GM12878 (cell line): Measurements from ENCODE around the gene SMARCA4. TPM values are rescaled to one million over a fixed set of nuclear protein-coding genes. Genes with fewer than 3 reads are reported as not detected.

Experiments
- ATAC-seq: fragments of 200-7000 bp; cut with Tn5 transposase; 3 replicates; pipeline ENCODE4 v1.9.1; 2020; ENCODE audit warnings: mild to moderate bottlenecking, moderate library complexity
- BruUV-seq: library from RNA; stranded (reverse); fragments of 400-500 nt; replicated peaks from 2 replicates; lab custom pipeline; 2021; lab: Mats Ljungman, UMichigan
- CTCF ChIA-PET: fragments of 300-600 bp; sonication (Branson Sonifier 250); formaldehyde crosslinking; extraction: SDS; loops from one replicate; lab custom pipeline; 2021; ENCODE audit warnings: inconsistent platforms; lab: Yijun Ruan, JAX
- POLR2A ChIA-PET: fragments of 350-600 bp; formaldehyde crosslinking; extraction: SDS; loops from one replicate; lab custom pipeline; 2021; ENCODE audit warnings: inconsistent platforms; lab: Charles Lee
- RAD21 ChIA-PET: fragments of 300-600 bp; sonication (Branson Sonifier 250); formaldehyde crosslinking; loops from one replicate; lab custom pipeline; 2023; ENCODE audit warnings: antibody characterized with exemption; ENCODE audit not compliant: unreplicated experiment; lab: Charles Lee
- SMC1A ChIA-PET: fragments of 300-600 bp; sonication (Branson Sonifier 250); formaldehyde crosslinking; loops from one replicate; lab custom pipeline; 2023; ENCODE audit not compliant: unreplicated experiment, uncharacterized antibody; lab: Charles Lee
- DNase-seq: peaks from one replicate; pipeline ENCODE4 v3.0.0-alpha.2; 2011; ENCODE audit warnings: low read depth, low spot score
- FAIRE-seq: peaks from 3 replicates; lab custom pipeline; 2011; peaks lifted over from hg19 to GRCh38; lab: Jason Lieb, UNC
- H2AFZ ChIP-seq: 2 replicates; pipeline ENCODE4 v1.6.0; 2011; ENCODE audit warnings: low read depth, low read length, control low read depth; ENCODE audit not compliant: control insufficient read depth
- H3K27ac ChIP-seq: 2 replicates; pipeline ENCODE4 v1.5.1; 2011; ENCODE audit warnings: control low read depth; ENCODE audit not compliant: control insufficient read depth, insufficient read depth
- H3K27me3 ChIP-seq, 2 experiments: replicated peaks in 1 of 2; 2 replicates each; pipeline versions ENCODE4 v1.6.0 to v1.6.1; 2011; ENCODE audit warnings: low read length in 1 of 2; ENCODE audit not compliant: control insufficient read depth in 2 of 2, insufficient read depth in 2 of 2
- H3K36me3 ChIP-seq, 2 experiments: 2 replicates each; pipeline ENCODE4 v1.5.1; 2011; ENCODE audit warnings: low read length in 1 of 2; ENCODE audit not compliant: control insufficient read depth in 2 of 2, insufficient read depth in 2 of 2
- H3K4me1 ChIP-seq: 2 replicates; pipeline ENCODE4 v1.6.1; 2011; ENCODE audit warnings: mild to moderate bottlenecking, low read length, moderate library complexity, mixed read lengths; ENCODE audit not compliant: control insufficient read depth, insufficient read depth
- H3K4me2 ChIP-seq: 2 replicates; pipeline ENCODE4 v1.6.0; 2011; ENCODE audit warnings: control low read depth; ENCODE audit not compliant: control insufficient read depth, insufficient read depth
- H3K4me3 ChIP-seq: fragments of 200-600 bp; sonication (generic); 2 replicates; pipeline ENCODE4 v1.5.1; 2016
- H3K79me2 ChIP-seq: 2 replicates; pipeline ENCODE4 v1.6.0; 2011; ENCODE audit warnings: low read length; ENCODE audit not compliant: control insufficient read depth, insufficient read depth
- H3K9ac ChIP-seq: 2 replicates; pipeline ENCODE4 v1.8.0; 2011; ENCODE audit warnings: low read length, control low read depth, mixed read lengths; ENCODE audit not compliant: control insufficient read depth, insufficient read depth
- H3K9me3 ChIP-seq: replicated peaks from 3 replicates; pipeline ENCODE4 v1.5.1; 2011; ENCODE audit warnings: mild to moderate bottlenecking, low read length; ENCODE audit not compliant: control insufficient read depth, insufficient read depth
- H4K20me1 ChIP-seq: 2 replicates; pipeline ENCODE4 v1.6.0; 2011; ENCODE audit not compliant: control insufficient read depth, insufficient read depth
- ATF2 ChIP-seq: IDR thresholded peaks from 2 replicates; pipeline ENCODE4 v1.6.1; 2012; ENCODE audit warnings: low read length, inconsistent platforms
- ATF7 ChIP-seq: fragments of 450-650 bp; IDR thresholded peaks from 2 replicates; pipeline ENCODE4 v1.6.1; 2016; ENCODE audit warnings: low read depth, mild to moderate bottlenecking
- BMI1 ChIP-seq: fragments of 450-650 bp; IDR thresholded peaks from 2 replicates; pipeline ENCODE4 v1.6.1; 2016; ENCODE audit warnings: mild to moderate bottlenecking, moderate library complexity, borderline replicate concordance
- CBFB ChIP-seq: IDR thresholded peaks from 2 replicates; pipeline ENCODE4 v1.6.1; 2016; ENCODE audit warnings: antibody characterized with exemption, low read depth
- CTCF ChIP-seq, 3 experiments: IDR thresholded peaks in 2 of 3; conservative IDR thresholded peaks in 1 of 3; 2 replicates each; pipeline ENCODE4 v1.5.1; 2011; ENCODE audit warnings: low read depth in 3 of 3, low read length in 3 of 3, mild to moderate bottlenecking in 3 of 3, control low read depth in 2 of 3, moderate library complexity in 2 of 3, inconsistent platforms in 1 of 3, mixed read lengths in 1 of 3; ENCODE audit not compliant: control insufficient read depth in 2 of 3, insufficient read depth in 1 of 3; ENCODE audit errors: extremely low read depth in 1 of 3
- EED ChIP-seq: sonication (generic); IDR thresholded peaks from 2 replicates; pipeline ENCODE4 v1.6.1; 2016; ENCODE audit warnings: antibody characterized with exemption, low read depth
- HSF1 ChIP-seq: fragments of 150-350 bp; IDR thresholded peaks from 2 replicates; pipeline ENCODE4 v1.6.1; 2014; ENCODE audit warnings: mild to moderate bottlenecking, low read depth, low read length
- MTA2 ChIP-seq: fragments of 450-650 bp; IDR thresholded peaks from 2 replicates; pipeline ENCODE4 v1.6.1; 2016; ENCODE audit warnings: low read depth, mild to moderate bottlenecking, moderate library complexity
- PBX3 ChIP-seq: IDR thresholded peaks from 2 replicates; pipeline ENCODE4 v1.6.1; 2011; ENCODE audit warnings: mild to moderate bottlenecking, low read depth, low read length, moderate library complexity; ENCODE audit not compliant: insufficient replicate concordance
- POLR2AphosphoS2 ChIP-seq: IDR thresholded peaks from 2 replicates; pipeline ENCODE4 v1.6.1; 2011; ENCODE audit warnings: low read depth, mild to moderate bottlenecking, low read length, improper control_type of control experiment, moderate library complexity
- ZNF274 ChIP-seq: IDR thresholded peaks from one replicate; pipeline ENCODE4 v1.8.0; 2011; ENCODE audit not compliant: insufficient read length, insufficient read depth
- ZNF592 ChIP-seq: fragments of 450-650 bp; IDR thresholded peaks from 2 replicates; pipeline ENCODE4 v1.6.1; 2017; ENCODE audit warnings: mild to moderate bottlenecking, moderate library complexity
- WGBS: methylation state at CpG from one replicate; pipeline ENCODE4 v1.1.6; 2016; ENCODE audit warnings: low lambda C conversion rate; ENCODE audit not compliant: insufficient replicate concordance, insufficient coverage; ENCODE audit errors: missing lambda C conversion rate; 5-methylcytosine and 5-hydroxymethylcytosine counted together
- in situ Hi-C: fragments of 300-500 bp; cut with MboI; formaldehyde crosslinking; loops from 9 replicates; pipeline ENCODE4 v1.14.3; 2018; ENCODE audit warnings: mixed read lengths
- intact Hi-C: fragments of 100-400 bp; cut with micrococcal nuclease; formaldehyde crosslinking; loops from one replicate; pipeline ENCODE4 v1.14.2; 2022; ENCODE audit not compliant: unreplicated experiment
- polyA plus RNA-seq, 11 experiments: library from polyadenylated mRNA; depleted of rRNA in 4 of 11; unstranded in 6 of 11; stranded (reverse) in 5 of 11; fragments of >200 nt; fragmentation: Nextera tagmentation in 4 of 11; fragmentation: Illumina TruSeq in 1 of 11; extraction: Ambion mirVana in 4 of 11; extraction: Trizol in 1 of 11; gene quantifications; 1 replicate in 1 of 11; 2 replicates in 10 of 11; pipeline versions ENCODE4 v1.2.1 to v1.2.3, GENCODE V29; 2011 to 2016; ENCODE audit warnings: inconsistent platforms in 2 of 11, missing spikeins in 2 of 11, low read depth in 1 of 11
- total RNA-seq, 4 experiments: library from RNA; depleted of rRNA in 3 of 4; stranded (reverse); fragments of >200 nt in 3 of 4; fragmentation: Illumina TruSeq in 1 of 4; extraction: Trizol in 1 of 4; gene quantifications; 2 replicates each; pipeline versions ENCODE4 v1.2.1 to v1.2.3, GENCODE V29; 2013 to 2021

SMARCA4 gene
- total and polyA plus RNA-seq, 10 of the 15 experiments (the other 5 are each of a cell fraction or from before 2014, with no cell fraction given): 22.4 to 175 (median 57.4) TPM

- ATAC-seq: no peak
- BruUV-seq: no TSS peak
- ChIA-PET CTCF (interaction anchor here (2.1 kb wide), 1 partner anchor 35 kb away, joined by 4 read pairs; no protein-coding TSS in a partner anchor), RAD21 (interaction anchor here (0.7 kb wide), 1 partner anchor 25 kb away, joined by 3 read pairs; no protein-coding TSS in a partner anchor), POLR2A (no interaction called here), SMC1A (interaction anchor here (0.7 to 1.8 kb wide), 2 partner anchors 10 to 34 kb away, joined by 3 to 4 read pairs; no protein-coding TSS in a partner anchor)
- H2AFZ ChIP-seq: no peak overlapping the region
- H3K36me3 ChIP-seq: peaks cover 8 to 11% of the 10 kb centered on the region in 2 experiments; a peak in 3 of 4 replicates
- no peak overlapping the region for H3K9ac ChIP-seq
- in situ Hi-C loops (no loop called here), intact Hi-C loops (no loop called here)
- H3K27me3 ChIP-seq: no peaks in the 10 kb centered on the region
- no peak for DNase-seq
- H3K79me2 ChIP-seq: peaks cover 82% of the 10 kb centered on the region
- FAIRE-seq: no peak
- H4K20me1 ChIP-seq: peaks cover 4% of the 10 kb centered on the region
- TF ChIP-seq BMI1 (no peak), POLR2AphosphoS2 (no peak), CTCF (IDR thresholded peaks at IDR 0.05 in 2 of 3, conservative IDR thresholded peaks at IDR 0.05 in 1 of 3; ENCODE audit: control insufficient read depth in 2 of 3, extremely low read depth in 1 of 3, insufficient read depth in 1 of 3, low read depth in 3 of 3, low read length in 3 of 3) (no peak), PBX3 (no peak), MTA2 (no peak), ZNF274 (no peak), ATF2 (no peak), HSF1 (no peak), ATF7 (no peak), CBFB (no peak), EED (no peak), ZNF592 (no peak)
- H3K27ac ChIP-seq: no peak overlapping the region
- H3K4me1 ChIP-seq: peaks cover 30% of the 10 kb centered on the region
- H3K4me2 ChIP-seq: no peak overlapping the region
- peaks cover 1% of the 10 kb centered on the region; the same call in 1 of the 3 replicates for H3K9me3 ChIP-seq
- 91% methylated on average over 15 of the region's 19 CpGs for WGBS
- H3K4me3 ChIP-seq: no peak overlapping the region
These were observed 15.5 kb downstream of the SMARCA4 start for GRCh38 chr19:10976131-10976892.
